IMR-90 (cell line): ENCODE results near the gene CCDC61.

Experiments used
- BHLHE40 ChIP-seq: fragments of 150-350 bp; IDR thresholded peaks from 2 replicates; pipeline ENCODE4 v1.6.1; 2016; ENCODE audit warnings: mild to moderate bottlenecking, low read depth, low read length
- FOS ChIP-seq: fragments of 150-350 bp; IDR thresholded peaks from 2 replicates; pipeline ENCODE4 v1.6.1; 2016; ENCODE audit warnings: low read depth, low read length
- MAFK ChIP-seq: IDR thresholded peaks from 2 replicates; pipeline ENCODE4 v1.6.1; 2012; ENCODE audit warnings: low read depth, low read length, improper control_type of control experiment
- MXI1 ChIP-seq: IDR thresholded peaks from 2 replicates; pipeline ENCODE4 v1.6.1; 2012; ENCODE audit warnings: low read depth, mild to moderate bottlenecking, low read length, moderate library complexity, borderline replicate concordance
- POLR2A ChIP-seq: IDR thresholded peaks from 2 replicates; pipeline ENCODE4 v1.6.1; 2012; ENCODE audit warnings: mild to moderate bottlenecking, low read depth, low read length
- RAD21 ChIP-seq: IDR thresholded peaks from 2 replicates; pipeline ENCODE4 v1.6.1; 2012; ENCODE audit warnings: low read length, improper control_type of control experiment
- RFX5 ChIP-seq: IDR thresholded peaks from 2 replicates; pipeline ENCODE4 v1.8.0; 2012; ENCODE audit warnings: low read depth, mild to moderate bottlenecking, low read length, moderate library complexity
- SMC3 ChIP-seq: fragments of 150-350 bp; IDR thresholded peaks from 2 replicates; pipeline ENCODE4 v1.6.1; 2016; ENCODE audit warnings: low read depth, mild to moderate bottlenecking, antibody characterized with exemption, low read length, moderate library complexity
- TF ChIP-seq, protein P1 (sequence below): conservative IDR thresholded peaks from 2 replicates; pipeline ENCODE4 v1.5.1; 2012; ENCODE audit warnings: mild to moderate bottlenecking, low read depth, low read length, improper control_type of control experiment
- TF ChIP-seq, protein P2 (sequence below): fragments of 150-350 bp; IDR thresholded peaks from 2 replicates; pipeline ENCODE4 v1.6.1; 2016; ENCODE audit warnings: low read depth, mild to moderate bottlenecking, low read length, moderate library complexity, borderline replicate concordance

DNA sequence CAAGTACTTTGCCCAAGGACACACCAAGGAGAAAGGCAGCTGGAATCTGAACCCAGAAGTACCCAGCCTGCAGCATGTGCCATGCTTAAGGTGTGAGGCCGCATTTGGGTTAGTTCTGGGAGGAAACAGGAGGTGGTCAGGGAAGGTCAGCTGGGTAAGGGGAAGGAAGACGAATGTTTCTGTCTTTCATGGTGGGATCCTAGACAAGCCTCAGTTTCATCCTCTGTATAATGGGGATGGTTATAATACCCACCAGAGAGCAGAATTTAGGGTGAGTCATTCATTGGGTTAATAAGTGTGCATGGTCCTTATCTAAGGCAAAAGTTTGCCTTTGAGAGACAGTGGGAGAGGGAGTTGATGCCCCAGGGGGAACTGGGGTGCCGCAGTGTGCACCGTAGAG, 3.6 kb downstream of the CCDC61 start:
- TF ChIP-seq, protein P1, sequence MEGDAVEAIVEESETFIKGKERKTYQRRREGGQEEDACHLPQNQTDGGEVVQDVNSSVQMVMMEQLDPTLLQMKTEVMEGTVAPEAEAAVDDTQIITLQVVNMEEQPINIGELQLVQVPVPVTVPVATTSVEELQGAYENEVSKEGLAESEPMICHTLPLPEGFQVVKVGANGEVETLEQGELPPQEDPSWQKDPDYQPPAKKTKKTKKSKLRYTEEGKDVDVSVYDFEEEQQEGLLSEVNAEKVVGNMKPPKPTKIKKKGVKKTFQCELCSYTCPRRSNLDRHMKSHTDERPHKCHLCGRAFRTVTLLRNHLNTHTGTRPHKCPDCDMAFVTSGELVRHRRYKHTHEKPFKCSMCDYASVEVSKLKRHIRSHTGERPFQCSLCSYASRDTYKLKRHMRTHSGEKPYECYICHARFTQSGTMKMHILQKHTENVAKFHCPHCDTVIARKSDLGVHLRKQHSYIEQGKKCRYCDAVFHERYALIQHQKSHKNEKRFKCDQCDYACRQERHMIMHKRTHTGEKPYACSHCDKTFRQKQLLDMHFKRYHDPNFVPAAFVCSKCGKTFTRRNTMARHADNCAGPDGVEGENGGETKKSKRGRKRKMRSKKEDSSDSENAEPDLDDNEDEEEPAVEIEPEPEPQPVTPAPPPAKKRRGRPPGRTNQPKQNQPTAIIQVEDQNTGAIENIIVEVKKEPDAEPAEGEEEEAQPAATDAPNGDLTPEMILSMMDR: no peak
- TF ChIP-seq POLR2A: no peak
- TF ChIP-seq BHLHE40: no peak
- TF ChIP-seq RAD21: no peak
- TF ChIP-seq MXI1: no peak
- TF ChIP-seq, protein P2, sequence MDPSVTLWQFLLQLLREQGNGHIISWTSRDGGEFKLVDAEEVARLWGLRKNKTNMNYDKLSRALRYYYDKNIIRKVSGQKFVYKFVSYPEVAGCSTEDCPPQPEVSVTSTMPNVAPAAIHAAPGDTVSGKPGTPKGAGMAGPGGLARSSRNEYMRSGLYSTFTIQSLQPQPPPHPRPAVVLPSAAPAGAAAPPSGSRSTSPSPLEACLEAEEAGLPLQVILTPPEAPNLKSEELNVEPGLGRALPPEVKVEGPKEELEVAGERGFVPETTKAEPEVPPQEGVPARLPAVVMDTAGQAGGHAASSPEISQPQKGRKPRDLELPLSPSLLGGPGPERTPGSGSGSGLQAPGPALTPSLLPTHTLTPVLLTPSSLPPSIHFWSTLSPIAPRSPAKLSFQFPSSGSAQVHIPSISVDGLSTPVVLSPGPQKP: no peak
- no peak for TF ChIP-seq RFX5
- TF ChIP-seq MAFK: no peak
- TF ChIP-seq FOS: no peak
- no peak for TF ChIP-seq SMC3
